ENCODE results near the gene GIMAP8. TPM values are rescaled to one million over a fixed set of nuclear protein-coding genes. Genes with fewer than 3 reads are reported as not detected.

GIMAP8 gene
- total RNA-seq, 5 donors from 2014 or later (not counting 1 experiment from before 2014, with no cell fraction given): 17.8 to 54.6 (median 50.1) TPM

DNA sequence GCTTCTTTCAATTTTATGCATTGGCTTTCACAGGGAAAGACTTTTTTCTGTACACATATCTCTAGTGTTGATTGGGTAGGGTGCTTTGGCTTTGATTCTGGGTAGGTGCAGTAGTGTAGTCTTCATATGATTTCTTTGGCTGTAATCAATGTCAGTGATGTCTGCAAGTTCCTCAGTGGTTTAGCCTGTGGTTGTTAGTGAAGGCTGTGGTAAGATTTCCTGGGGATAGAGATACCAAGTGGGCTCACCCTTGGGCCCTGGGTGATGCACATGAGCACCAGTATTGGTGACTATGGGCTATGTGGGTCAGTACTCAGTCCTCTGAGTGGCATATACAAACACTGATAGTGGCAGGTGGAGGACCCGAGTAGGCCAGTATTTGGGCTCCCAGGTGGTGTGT, 13.0 kb downstream of the GIMAP8 start:
- DNase-seq: no peak
- Histone ChIP-seq H3K36me3 (ENCODE audit: control insufficient read depth in 2 of 2, extremely low read depth in 1 of 2, insufficient read depth in 1 of 2, low read length in 1 of 2) (peaks cover 13 to 34% of the 10 kb centered on the region in 2 donors), H3K27ac (ENCODE audit: low read length) (peak overlapping the region; percentile 4), H3K27me3 (replicated peaks in 1 of 2; ENCODE audit: control insufficient read depth in 2 of 2, extremely low read depth in 1 of 2, insufficient read depth in 2 of 2, low read length in 1 of 2) (no peaks in the 10 kb centered on the region), H3K4me3 (ENCODE audit: control insufficient read depth in 1 of 2, extremely low read depth in 1 of 2, low read length in 1 of 2) (no peak overlapping the region), H3K9me3 (peaks cover 21% of the 10 kb centered on the region), H3K4me1 (ENCODE audit: control insufficient read depth in 1 of 2, extremely low read depth in 1 of 2, insufficient read depth in 2 of 2, low read length in 2 of 2) (peaks cover 18 to 39% of the 10 kb centered on the region in 2 experiments)
- Mint-ChIP-seq H3K27ac (peak overlapping the region; percentile 91 to 93), H3K9me3 (peaks cover 18 to 43% (median 36%) of the 10 kb centered on the region in 3 donors), H3K4me1 (peaks cover 71 to 86% (median 79%) of the 10 kb centered on the region in 3 donors), H3K27me3 (no peaks in the 10 kb centered on the region), H3K36me3 (peaks cover 88% of the 10 kb centered on the region), H3K4me3 (peak overlapping the region; percentile 42 to 50 (median 50))
- ChIA-PET POLR2A (no interaction called here), CTCF (no interaction called here)
- WGBS (ENCODE audit: insufficient coverage): no CpG with 5 or more reads among the region's 1 CpG
- peak in 2 of 4 experiments; percentile 44 to 46 for ATAC-seq (replicated peaks in 1 of 4)

DNA sequence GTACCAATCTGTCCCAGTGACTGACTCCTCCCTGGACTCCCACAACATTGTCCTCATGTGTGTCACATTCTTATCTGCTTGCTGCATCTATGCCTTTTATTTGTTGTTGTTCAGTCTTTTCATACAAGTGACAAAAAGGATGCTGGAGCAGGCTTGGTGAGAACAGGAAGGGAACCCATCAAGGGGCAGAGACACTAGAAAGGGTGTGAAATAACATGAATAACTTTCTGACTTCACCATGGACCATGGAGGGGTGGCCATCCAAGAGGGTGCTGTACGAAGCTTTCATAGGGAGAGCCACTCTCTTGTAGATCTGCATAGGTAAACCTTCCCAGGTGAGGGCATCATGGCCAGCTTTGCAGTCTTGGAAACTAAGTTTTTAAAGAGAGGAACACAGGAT, 14.5 kb downstream of the GIMAP8 start:
- Mint-ChIP-seq H3K9me3 (peaks cover 18 to 34% (median 28%) of the 10 kb centered on the region in 3 donors), H3K27ac (peak overlapping the region; percentile 81 to 91), H3K36me3 (peaks cover 88% of the 10 kb centered on the region), H3K4me3 (peak overlapping the region; percentile 4 to 56 (median 32)), H3K27me3 (no peaks in the 10 kb centered on the region), H3K4me1 (peaks cover 77 to 89% (median 82%) of the 10 kb centered on the region in 3 donors)
- Histone ChIP-seq H3K27me3 (replicated peaks in 1 of 2; ENCODE audit: control insufficient read depth in 2 of 2, extremely low read depth in 1 of 2, insufficient read depth in 2 of 2, low read length in 1 of 2) (no peaks in the 10 kb centered on the region), H3K4me1 (ENCODE audit: control insufficient read depth in 1 of 2, extremely low read depth in 1 of 2, insufficient read depth in 2 of 2, low read length in 2 of 2) (peaks cover 27 to 45% of the 10 kb centered on the region in 2 experiments), H3K4me3 (ENCODE audit: control insufficient read depth in 1 of 2, extremely low read depth in 1 of 2, low read length in 1 of 2) (no peak overlapping the region), H3K36me3 (ENCODE audit: control insufficient read depth in 2 of 2, extremely low read depth in 1 of 2, insufficient read depth in 1 of 2, low read length in 1 of 2) (peaks cover 11 to 43% of the 10 kb centered on the region in 2 donors), H3K9me3 (peaks cover 17% of the 10 kb centered on the region), H3K27ac (ENCODE audit: low read length) (peak overlapping the region; percentile 25)
- peak in 1 of 35 experiments; percentile 27 for DNase-seq
- ATAC-seq (replicated peaks in 1 of 4): peak in 3 of 4 experiments; percentile 17 to 45 (median 24)
- no CpG with 5 or more reads among the region's 1 CpG for WGBS (ENCODE audit: insufficient coverage)
- POLR2A ChIA-PET: interaction anchor here (0.6 to 1.0 kb wide), 2 partner anchors 9 kb away, joined by 3 read pairs; no protein-coding TSS in a partner anchor
- CTCF ChIA-PET: no interaction called here

DNA sequence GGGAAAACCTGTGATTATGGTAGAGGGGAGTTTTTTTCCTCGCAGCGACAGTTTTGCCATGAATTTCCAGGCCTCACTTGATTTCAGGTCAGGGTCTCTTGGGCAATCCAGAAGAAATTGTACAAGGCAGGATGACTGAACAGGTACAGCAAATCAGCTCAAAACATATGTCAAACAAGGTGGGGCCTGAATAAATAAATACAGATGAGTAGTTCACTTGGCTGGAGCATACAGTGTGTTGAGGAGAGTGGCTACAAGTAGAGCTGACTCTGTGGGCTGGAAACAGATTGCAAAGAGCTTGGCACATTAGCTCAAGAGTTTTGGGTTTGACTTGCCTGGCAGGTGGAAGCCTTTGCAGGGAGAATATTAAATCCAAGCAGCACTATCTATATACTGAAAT, 15.0 kb downstream of the GIMAP8 start:
- Mint-ChIP-seq H3K9me3 (peaks cover 15 to 29% (median 25%) of the 10 kb centered on the region in 3 donors), H3K27ac (peak overlapping the region; percentile 81 to 91), H3K36me3 (peaks cover 88% of the 10 kb centered on the region), H3K4me1 (peaks cover 77 to 89% (median 82%) of the 10 kb centered on the region in 3 donors), H3K4me3 (peak overlapping the region; percentile 14 to 56 (median 32)), H3K27me3 (no peaks in the 10 kb centered on the region)
- 100% methylated on average over 2 of the region's 2 CpGs for WGBS (ENCODE audit: insufficient coverage)
- H3K9me3 ChIP-seq: peaks cover 13% of the 10 kb centered on the region
- DNase-seq (no peak), ATAC-seq (replicated peaks in 1 of 4) (no peak)
- peak overlapping the region; percentile 25 for H3K27ac ChIP-seq (ENCODE audit: low read length)
- no peaks in the 10 kb centered on the region for H3K27me3 ChIP-seq (replicated peaks in 1 of 2; ENCODE audit: control insufficient read depth in 2 of 2, extremely low read depth in 1 of 2, insufficient read depth in 2 of 2, low read length in 1 of 2)
- no peak overlapping the region for H3K4me3 ChIP-seq (ENCODE audit: control insufficient read depth in 1 of 2, extremely low read depth in 1 of 2, low read length in 1 of 2)
- peaks cover 29 to 46% of the 10 kb centered on the region in 2 experiments for H3K4me1 ChIP-seq (ENCODE audit: control insufficient read depth in 1 of 2, extremely low read depth in 1 of 2, insufficient read depth in 2 of 2, low read length in 2 of 2)
- peaks cover 8 to 44% of the 10 kb centered on the region in 2 donors for H3K36me3 ChIP-seq (ENCODE audit: control insufficient read depth in 2 of 2, extremely low read depth in 1 of 2, insufficient read depth in 1 of 2, low read length in 1 of 2)
- ChIA-PET POLR2A (interaction anchor here (0.6 to 1.0 kb wide), 2 partner anchors 8 kb away, joined by 3 read pairs; no protein-coding TSS in a partner anchor), CTCF (no interaction called here)

DNA sequence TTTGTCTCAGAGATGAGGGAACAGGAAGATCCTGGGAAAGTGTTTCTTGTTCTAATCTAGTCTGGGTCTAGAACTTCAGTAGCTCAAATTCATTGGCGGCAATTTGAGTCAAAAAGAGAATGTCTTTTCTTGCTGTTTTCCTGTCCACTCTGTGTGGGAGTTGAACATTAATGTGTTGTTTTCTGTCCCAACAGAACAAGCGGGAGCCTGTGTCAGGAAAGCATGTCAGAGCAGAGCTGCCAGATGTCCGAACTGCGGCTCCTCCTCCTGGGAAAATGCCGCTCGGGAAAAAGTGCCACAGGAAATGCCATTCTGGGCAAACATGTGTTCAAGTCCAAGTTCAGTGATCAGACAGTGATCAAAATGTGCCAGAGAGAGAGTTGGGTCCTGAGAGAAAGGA, 16.0 kb downstream of the GIMAP8 start:
- no peaks in the 10 kb centered on the region for H3K27me3 ChIP-seq (replicated peaks in 1 of 2; ENCODE audit: control insufficient read depth in 2 of 2, extremely low read depth in 1 of 2, insufficient read depth in 2 of 2, low read length in 1 of 2)
- no peak for ATAC-seq (replicated peaks in 1 of 4)
- H3K27me3 Mint-ChIP-seq: no peaks in the 10 kb centered on the region
- ChIA-PET POLR2A (no interaction called here), CTCF (no interaction called here)
- peaks cover 29 to 50% of the 10 kb centered on the region in 2 experiments for H3K4me1 ChIP-seq (ENCODE audit: control insufficient read depth in 1 of 2, extremely low read depth in 1 of 2, insufficient read depth in 2 of 2, low read length in 2 of 2)
- peak overlapping the region; percentile 80 to 81 for H3K27ac Mint-ChIP-seq
- H3K9me3 ChIP-seq: peaks cover 7% of the 10 kb centered on the region
- peaks cover 85% of the 10 kb centered on the region for H3K36me3 Mint-ChIP-seq
- peaks cover 81 to 92% (median 88%) of the 10 kb centered on the region in 3 donors for H3K4me1 Mint-ChIP-seq
- peaks cover 11 to 18% (median 18%) of the 10 kb centered on the region in 3 donors for H3K9me3 Mint-ChIP-seq
- H3K4me3 ChIP-seq (ENCODE audit: control insufficient read depth in 1 of 2, extremely low read depth in 1 of 2, low read length in 1 of 2): no peak overlapping the region
- DNase-seq: no peak
- 100% methylated on average over 6 of the region's 6 CpGs for WGBS (ENCODE audit: insufficient coverage)
- no peak overlapping the region for H3K27ac ChIP-seq (ENCODE audit: low read length)
- peak overlapping the region in 2 of 3 donors; percentile 23 to 77 for H3K4me3 Mint-ChIP-seq
- H3K36me3 ChIP-seq (ENCODE audit: control insufficient read depth in 2 of 2, extremely low read depth in 1 of 2, insufficient read depth in 1 of 2, low read length in 1 of 2): peaks cover 9 to 47% of the 10 kb centered on the region in 2 donors

DNA sequence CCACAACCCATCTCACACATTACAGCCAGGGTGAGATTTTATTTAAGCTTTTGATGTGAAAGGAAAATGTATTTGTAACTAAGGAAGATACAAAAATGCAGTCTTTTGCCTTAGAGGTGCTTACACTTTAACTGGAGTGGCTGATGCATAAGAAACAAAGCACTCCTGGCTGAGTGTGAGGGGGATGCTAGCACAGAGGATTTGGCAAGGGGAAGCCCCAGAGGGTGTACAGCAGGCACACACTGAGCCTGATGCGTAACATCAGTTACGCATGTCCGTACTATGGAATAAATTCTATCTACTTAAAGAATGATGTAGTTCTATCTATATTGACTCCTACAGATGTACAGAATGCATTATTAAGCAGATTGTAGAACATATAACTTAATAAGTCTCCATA, 17.8 kb downstream of the GIMAP8 start:
- no CpG with 5 or more reads among the region's 3 CpGs for WGBS (ENCODE audit: insufficient coverage)
- DNase-seq: peak in 1 of 35 experiments; percentile 42

DNA sequence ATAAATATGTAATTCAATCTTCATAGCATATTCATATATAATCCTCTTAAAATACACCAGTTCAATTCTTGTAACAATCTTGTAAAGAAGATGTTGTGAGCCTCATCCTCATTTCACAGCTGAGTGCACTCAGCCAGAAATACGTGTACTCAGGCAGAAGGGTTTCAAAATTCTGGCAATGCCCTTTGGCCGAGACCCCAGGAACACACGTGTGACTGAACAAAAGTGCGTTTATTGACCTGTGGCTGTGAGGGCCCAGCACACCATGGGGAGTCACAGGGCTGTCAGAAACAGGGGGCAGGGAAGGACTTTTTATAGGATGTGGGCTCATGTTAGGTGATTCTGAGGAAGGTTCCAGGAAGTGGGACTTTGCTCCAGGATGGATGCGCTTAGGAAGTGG, 21.5 kb downstream of the GIMAP8 start:
- H3K36me3 Mint-ChIP-seq: peaks cover 90% of the 10 kb centered on the region
- DNase-seq: no peak
- no peaks in the 10 kb centered on the region for H3K27me3 Mint-ChIP-seq
- H3K27ac Mint-ChIP-seq: peak overlapping the region; percentile 72 to 80
- WGBS (ENCODE audit: insufficient coverage): 92% methylated on average over 5 of the region's 5 CpGs
- Histone ChIP-seq H3K36me3 (ENCODE audit: control insufficient read depth in 2 of 2, extremely low read depth in 1 of 2, insufficient read depth in 1 of 2, low read length in 1 of 2) (peaks cover 22 to 84% of the 10 kb centered on the region in 2 donors), H3K27me3 (replicated peaks in 1 of 2; ENCODE audit: control insufficient read depth in 2 of 2, extremely low read depth in 1 of 2, insufficient read depth in 2 of 2, low read length in 1 of 2) (no peaks in the 10 kb centered on the region), H3K9me3 (no peaks in the 10 kb centered on the region), H3K4me3 (ENCODE audit: control insufficient read depth in 1 of 2, extremely low read depth in 1 of 2, low read length in 1 of 2) (no peak overlapping the region), H3K4me1 (ENCODE audit: control insufficient read depth in 1 of 2, extremely low read depth in 1 of 2, insufficient read depth in 2 of 2, low read length in 2 of 2) (peaks cover 31 to 38% of the 10 kb centered on the region in 2 experiments), H3K27ac (ENCODE audit: low read length) (no peak overlapping the region)
- POLR2A ChIA-PET: interaction anchor here in 1 of 2 donors (0.7 to 1.0 kb wide), 2 partner anchors 11 to 132 kb away, joined by 3 read pairs; no protein-coding TSS in a partner anchor
- no peak for ATAC-seq (replicated peaks in 1 of 4)
- peaks cover 83 to 93% (median 88%) of the 10 kb centered on the region in 3 donors for H3K4me1 Mint-ChIP-seq
- H3K4me3 Mint-ChIP-seq: peak overlapping the region in 1 of 3 donors; percentile 15
- peaks cover 0 to 8% (median 2%) of the 10 kb centered on the region in 3 donors for H3K9me3 Mint-ChIP-seq
- CTCF ChIA-PET: no interaction called here

More for the DNA sequence above, 17.8 kb downstream of the GIMAP8 start:
- Mint-ChIP-seq H3K4me3 (peak overlapping the region; percentile 66 to 77 (median 74)), H3K9me3 (peaks cover 3 to 4% (median 3%) of the 10 kb centered on the region in 3 donors), H3K4me1 (peaks cover 88 to 96% (median 92%) of the 10 kb centered on the region in 3 donors), H3K27ac (peak overlapping the region; percentile 87 to 92), H3K27me3 (no peaks in the 10 kb centered on the region), H3K36me3 (peaks cover 85% of the 10 kb centered on the region)
- peaks cover 14 to 65% of the 10 kb centered on the region in 2 donors for H3K36me3 ChIP-seq (ENCODE audit: control insufficient read depth in 2 of 2, extremely low read depth in 1 of 2, insufficient read depth in 1 of 2, low read length in 1 of 2)
- peak in 3 of 4 experiments; percentile 48 to 87 (median 55) for ATAC-seq (replicated peaks in 1 of 4)
- H3K27ac ChIP-seq (ENCODE audit: low read length): peak overlapping the region; percentile 35
- H3K4me1 ChIP-seq (ENCODE audit: control insufficient read depth in 1 of 2, extremely low read depth in 1 of 2, insufficient read depth in 2 of 2, low read length in 2 of 2): peaks cover 33 to 56% of the 10 kb centered on the region in 2 experiments
- no peaks in the 10 kb centered on the region for H3K27me3 ChIP-seq (replicated peaks in 1 of 2; ENCODE audit: control insufficient read depth in 2 of 2, extremely low read depth in 1 of 2, insufficient read depth in 2 of 2, low read length in 1 of 2)
- POLR2A ChIA-PET: no interaction called here
- peak overlapping the region in 1 of 2 donors; percentile 15 for H3K4me3 ChIP-seq (ENCODE audit: control insufficient read depth in 1 of 2, extremely low read depth in 1 of 2, low read length in 1 of 2)
- CTCF ChIA-PET: no interaction called here
- no peaks in the 10 kb centered on the region for H3K9me3 ChIP-seq
